Measurements from ENCODE around the gene FOXO3. TPM values are rescaled to one million over a fixed set of nuclear protein-coding genes. Genes with fewer than 3 reads are reported as not detected.
A peak's percentile ranks its signal among the peaks of the same experiment; 100 is the strongest.

The FOXO3 gene
- total and polyA plus RNA-seq, 2 donors (not counting 3 experiments of a cell fraction or from before 2014, with no cell fraction given), result 14.4 to 16.9 TPM

DNA sequence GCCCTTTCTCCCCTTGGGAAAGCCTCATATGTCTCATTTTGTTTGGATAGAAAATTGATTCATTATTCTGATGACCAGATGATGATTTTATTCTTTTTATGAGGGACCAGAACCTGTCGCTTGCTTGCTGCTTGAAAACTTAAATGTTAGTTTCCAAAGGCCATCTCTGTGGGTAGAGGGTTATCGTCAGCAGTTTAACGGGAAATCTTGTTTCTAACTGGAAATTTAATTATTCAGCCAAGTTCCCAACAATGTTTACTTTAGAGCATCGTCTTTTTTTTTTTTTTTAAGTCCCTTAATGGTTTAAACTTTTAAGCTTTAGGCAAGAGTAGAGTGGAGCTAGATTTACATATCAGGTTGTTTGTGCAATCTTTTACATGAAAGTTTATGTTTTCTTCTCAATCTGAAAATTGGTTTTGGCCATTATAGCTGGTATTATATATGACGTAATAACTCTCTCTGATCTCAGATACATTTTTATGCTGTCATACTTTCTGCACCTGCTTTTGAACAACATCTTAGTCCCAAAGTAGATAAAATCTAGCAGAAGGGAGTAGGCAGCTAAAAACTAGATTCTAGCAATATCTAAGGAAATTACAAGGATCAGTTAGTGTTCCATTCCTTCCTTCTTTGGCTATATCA is 93.9 kb downstream of the FOXO3 start:
- Histone ChIP-seq H3K79me2 (ENCODE audit: control insufficient read depth, insufficient read depth, low read length) (no peaks in the 10 kb centered on the region), H3K9ac (replicated peaks; ENCODE audit: extremely low read depth, insufficient read depth, low read length) (no peak overlapping the region), H3K36me3 (ENCODE audit: control insufficient read depth in 2 of 2, extremely low read depth in 1 of 2, insufficient read depth in 2 of 2, low read length in 2 of 2) (no peaks in the 10 kb centered on the region), H3K4me3 (replicated peaks in 1 of 3; ENCODE audit: insufficient read depth in 1 of 3, low read depth in 1 of 3, low read length in 3 of 3) (no peak overlapping the region), H3K27me3 (ENCODE audit: control insufficient read depth in 2 of 2, insufficient read depth in 2 of 2, low read length in 2 of 2) (no peaks in the 10 kb centered on the region), H2AFZ (ENCODE audit: low read depth, low read length) (no peak overlapping the region), H3K4me2 (ENCODE audit: insufficient read depth, low read length) (peak overlapping the region; percentile 40), H3K9me3 (replicated peaks; ENCODE audit: control insufficient read depth, insufficient read depth, low read length) (no peaks in the 10 kb centered on the region), H3K27ac (ENCODE audit: insufficient read depth, low read depth, low read length) (no peak overlapping the region), H3K9me1 (replicated peaks; ENCODE audit: control insufficient read depth, extremely low read depth, insufficient read depth, low read length) (no peaks in the 10 kb centered on the region), H3K4me1 (ENCODE audit: control insufficient read depth, extremely low read depth, insufficient read depth, low read length) (peaks cover 9% of the 10 kb centered on the region), H4K20me1 (replicated peaks; ENCODE audit: control insufficient read depth, extremely low read depth, insufficient read depth, low read length) (no peaks in the 10 kb centered on the region)
- FAIRE-seq, result no peak
- POLR2A ChIA-PET, result no interaction called here
- intact Hi-C loops (cut with micrococcal nuclease) (no loop called here), dilution Hi-C loops (cut with MboI; ENCODE audit: extremely low pct_ligation_motif_present, low sequenced_read_pairs) (no loop called here)
- peak; percentile 10 for DNase-seq (ENCODE audit: low read depth, low spot score)
- CTCF ChIA-PET, result interaction anchor here (0.7 to 1.4 kb wide), 7 partner anchors 17 to 1313 kb away, joined by 3 to 4 read pairs (median 3); no protein-coding TSS in a partner anchor
- TF ChIP-seq, protein P1, sequence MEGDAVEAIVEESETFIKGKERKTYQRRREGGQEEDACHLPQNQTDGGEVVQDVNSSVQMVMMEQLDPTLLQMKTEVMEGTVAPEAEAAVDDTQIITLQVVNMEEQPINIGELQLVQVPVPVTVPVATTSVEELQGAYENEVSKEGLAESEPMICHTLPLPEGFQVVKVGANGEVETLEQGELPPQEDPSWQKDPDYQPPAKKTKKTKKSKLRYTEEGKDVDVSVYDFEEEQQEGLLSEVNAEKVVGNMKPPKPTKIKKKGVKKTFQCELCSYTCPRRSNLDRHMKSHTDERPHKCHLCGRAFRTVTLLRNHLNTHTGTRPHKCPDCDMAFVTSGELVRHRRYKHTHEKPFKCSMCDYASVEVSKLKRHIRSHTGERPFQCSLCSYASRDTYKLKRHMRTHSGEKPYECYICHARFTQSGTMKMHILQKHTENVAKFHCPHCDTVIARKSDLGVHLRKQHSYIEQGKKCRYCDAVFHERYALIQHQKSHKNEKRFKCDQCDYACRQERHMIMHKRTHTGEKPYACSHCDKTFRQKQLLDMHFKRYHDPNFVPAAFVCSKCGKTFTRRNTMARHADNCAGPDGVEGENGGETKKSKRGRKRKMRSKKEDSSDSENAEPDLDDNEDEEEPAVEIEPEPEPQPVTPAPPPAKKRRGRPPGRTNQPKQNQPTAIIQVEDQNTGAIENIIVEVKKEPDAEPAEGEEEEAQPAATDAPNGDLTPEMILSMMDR (IDR thresholded peaks at IDR 0.05; ENCODE audit: extremely low read depth in 1 of 2, insufficient read depth in 1 of 2, low read depth in 1 of 2, low read length in 2 of 2), result no peak
- TF ChIP-seq JUN (IDR thresholded peaks at IDR 0.05; ENCODE audit: borderline replicate concordance, insufficient read depth, insufficient read length, low read depth) (no peak), GATA2 (IDR thresholded peaks at IDR 0.05; ENCODE audit: insufficient read depth, insufficient read length, low read depth, low read length) (no peak), POLR2AphosphoS5 (IDR thresholded peaks at IDR 0.05; ENCODE audit: insufficient read depth, low read depth, low read length) (no peak), FOS (IDR thresholded peaks at IDR 0.05; ENCODE audit: borderline replicate concordance, insufficient read depth, low read length) (no peak), MYC (IDR thresholded peaks at IDR 0.05; ENCODE audit: low read depth, low read length) (no peak), POLR2A (IDR thresholded peaks at IDR 0.05; ENCODE audit: low read depth, low read length) (no peak), EZH2 (IDR thresholded peaks at IDR 0.05; ENCODE audit: borderline replicate concordance, low read depth, low read length, severe bottlenecking) (no peak)
- TF ChIP-seq, protein P2, sequence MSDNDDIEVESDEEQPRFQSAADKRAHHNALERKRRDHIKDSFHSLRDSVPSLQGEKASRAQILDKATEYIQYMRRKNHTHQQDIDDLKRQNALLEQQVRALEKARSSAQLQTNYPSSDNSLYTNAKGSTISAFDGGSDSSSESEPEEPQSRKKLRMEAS (IDR thresholded peaks at IDR 0.05; ENCODE audit: insufficient read depth, insufficient read length), result no peak
- BruUV-seq (replicated peaks), result no TSS peak
